IMR-90 (cell line): ENCODE results near the gene MYO5A. TPM values are rescaled to one million over a fixed set of nuclear protein-coding genes. Genes with fewer than 3 reads are reported as not detected.

Experiments used
- ATAC-seq: fragments of 200-7000 bp; cut with Tn5 transposase; 2 replicates; pipeline ENCODE4 v1.9.1; 2020; ENCODE audit warnings: low read depth, mild to moderate bottlenecking, moderate library complexity
- BruUV-seq: library from RNA; stranded (reverse); fragments of 400-500 nt; replicated peaks from 2 replicates; lab custom pipeline; 2021; lab: Mats Ljungman, UMichigan
- CTCF ChIA-PET: fragments of 300-600 bp; formaldehyde crosslinking; extraction: SDS; loops from one replicate; lab custom pipeline; 2021; ENCODE audit warnings: antibody characterized with exemption; lab: Yijun Ruan, JAX
- POLR2A ChIA-PET: fragments of 300-600 bp; sonication (Branson Sonifier 250); formaldehyde crosslinking; loops from one replicate; lab custom pipeline; 2022; ENCODE audit warnings: antibody characterized with exemption; ENCODE audit not compliant: unreplicated experiment; lab: Charles Lee
- DNase-seq: peaks from one replicate; pipeline ENCODE4 v3.0.0; 2013
- H2AFZ ChIP-seq: replicated peaks from 2 replicates; pipeline ENCODE3; 2013; ENCODE audit warnings: low read length, mild to moderate bottlenecking; ENCODE audit not compliant: poor library complexity
- H2AK5ac ChIP-seq: 2 replicates; pipeline ENCODE4 v1.6.1; 2013; ENCODE audit warnings: low read depth, low read length, inconsistent platforms
- H2AK9ac ChIP-seq: replicated peaks from 2 replicates; pipeline ENCODE3; 2013; ENCODE audit warnings: mild to moderate bottlenecking, low read depth, low read length, moderate library complexity; ENCODE audit not compliant: poor library complexity
- H2BK120ac ChIP-seq: 2 replicates; pipeline ENCODE4 v1.6.1; 2013; ENCODE audit warnings: low read depth, low read length, inconsistent platforms
- H2BK15ac ChIP-seq: 3 replicates; pipeline ENCODE4 v1.6.1; 2013; ENCODE audit warnings: low read depth, low read length, inconsistent platforms
- H2BK20ac ChIP-seq: 2 replicates; pipeline ENCODE4 v1.6.1; 2013; ENCODE audit warnings: low read depth, mild to moderate bottlenecking, inconsistent platforms, low read length, moderate library complexity
- H2BK5ac ChIP-seq: 2 replicates; pipeline ENCODE4 v1.6.1; 2013; ENCODE audit warnings: mild to moderate bottlenecking, low read depth, low read length, inconsistent platforms; ENCODE audit not compliant: poor library complexity, severe bottlenecking
- H3K14ac ChIP-seq: replicated peaks from 2 replicates; pipeline ENCODE4 v1.6.1; 2013; ENCODE audit warnings: low read depth, low read length, inconsistent platforms
- H3K18ac ChIP-seq: 2 replicates; pipeline ENCODE4 v1.6.1; 2013; ENCODE audit warnings: low read depth, low read length, control low read depth
- H3K23ac ChIP-seq: 2 replicates; pipeline ENCODE4 v1.6.1; 2013; ENCODE audit warnings: low read depth, low read length, inconsistent platforms
- H3K27ac ChIP-seq: 2 replicates; pipeline ENCODE4 v1.5.1; 2013; ENCODE audit warnings: mild to moderate bottlenecking, control low read depth, low read length; ENCODE audit not compliant: insufficient read depth
- H3K27me3 ChIP-seq: 2 replicates; pipeline ENCODE4 v1.6.1; 2013; ENCODE audit warnings: low read length; ENCODE audit not compliant: control insufficient read depth, insufficient read depth
- H3K36me3 ChIP-seq: 2 replicates; pipeline ENCODE4 v1.6.1; 2013; ENCODE audit warnings: low read length, mixed read lengths; ENCODE audit not compliant: control insufficient read depth, insufficient read depth
- H3K4ac ChIP-seq: 2 replicates; pipeline ENCODE4 v1.6.1; 2013; ENCODE audit warnings: low read depth, low read length, inconsistent platforms
- H3K4me1 ChIP-seq: 2 replicates; pipeline ENCODE4 v1.6.1; 2013; ENCODE audit warnings: low read length, mixed read lengths; ENCODE audit not compliant: control insufficient read depth, insufficient read depth
- H3K4me2 ChIP-seq: 2 replicates; pipeline ENCODE4 v1.6.1; 2013; ENCODE audit warnings: low read depth, mild to moderate bottlenecking, control low read depth, low read length, moderate library complexity
- H3K4me3 ChIP-seq: 2 replicates; pipeline ENCODE4 v1.5.1; 2013; ENCODE audit warnings: low read depth, mild to moderate bottlenecking, control low read depth, low read length, moderate library complexity; ENCODE audit not compliant: insufficient read depth
- H3K56ac ChIP-seq: 2 replicates; pipeline ENCODE4 v1.6.1; 2013; ENCODE audit warnings: low read length, inconsistent platforms; ENCODE audit not compliant: insufficient read depth; ENCODE audit errors: extremely low read depth
- H3K79me1 ChIP-seq, 2 experiments: 2 replicates each; pipeline ENCODE4 v1.6.1; 2013; ENCODE audit warnings: low read length in 2 of 2, inconsistent platforms in 1 of 2, low read depth in 1 of 2
- H3K9ac ChIP-seq: 2 replicates; pipeline ENCODE4 v1.6.1; 2013; ENCODE audit warnings: low read depth, low read length, control low read depth
- H3K9me1 ChIP-seq: 2 replicates; pipeline ENCODE4 v1.6.1; 2013; ENCODE audit warnings: low read length, inconsistent platforms; ENCODE audit not compliant: insufficient read depth
- H3K9me3 ChIP-seq: 2 replicates; pipeline ENCODE4 v1.6.1; 2013; ENCODE audit warnings: low read length; ENCODE audit not compliant: control insufficient read depth, insufficient read depth
- H4K20me1 ChIP-seq: 2 replicates; pipeline ENCODE4 v1.6.1; 2013; ENCODE audit warnings: low read length, inconsistent platforms; ENCODE audit not compliant: insufficient read depth
- H4K5ac ChIP-seq: 2 replicates; pipeline ENCODE4 v1.6.1; 2013; ENCODE audit warnings: mild to moderate bottlenecking, low read depth, low read length, control low read depth
- H4K8ac ChIP-seq, 2 experiments: 2 replicates each; pipeline ENCODE4 v1.6.1; 2013; ENCODE audit warnings: low read depth in 2 of 2, low read length in 2 of 2, control low read depth in 1 of 2, inconsistent platforms in 1 of 2
- H4K91ac ChIP-seq: 2 replicates; pipeline ENCODE4 v1.6.1; 2013; ENCODE audit warnings: low read depth, low read length, inconsistent platforms; ENCODE audit not compliant: insufficient read depth
- MAFK ChIP-seq: IDR thresholded peaks from 2 replicates; pipeline ENCODE4 v1.6.1; 2012; ENCODE audit warnings: low read depth, low read length, improper control_type of control experiment
- MXI1 ChIP-seq: IDR thresholded peaks from 2 replicates; pipeline ENCODE4 v1.6.1; 2012; ENCODE audit warnings: low read depth, mild to moderate bottlenecking, low read length, moderate library complexity, borderline replicate concordance
- POLR2A ChIP-seq: IDR thresholded peaks from 2 replicates; pipeline ENCODE4 v1.6.1; 2012; ENCODE audit warnings: mild to moderate bottlenecking, low read depth, low read length
- RFX5 ChIP-seq: IDR thresholded peaks from 2 replicates; pipeline ENCODE4 v1.8.0; 2012; ENCODE audit warnings: low read depth, mild to moderate bottlenecking, low read length, moderate library complexity
- SMC3 ChIP-seq: fragments of 150-350 bp; IDR thresholded peaks from 2 replicates; pipeline ENCODE4 v1.6.1; 2016; ENCODE audit warnings: low read depth, mild to moderate bottlenecking, antibody characterized with exemption, low read length, moderate library complexity
- WGBS, 2 experiments: methylation state at CpG; one replicate each; pipeline versions ENCODE4 v1.1.5 to v1.1.7; 2013; ENCODE audit warnings: missing lambda C conversion rate in 2 of 2; ENCODE audit not compliant: insufficient read length in 1 of 2; ENCODE audit errors: extremely low coverage in 2 of 2; 5-methylcytosine and 5-hydroxymethylcytosine counted together
- dilution Hi-C: fragments of 300-500 bp; cut with HindIII; formaldehyde crosslinking; loops from one replicate; pipeline ENCODE4 v1.14.3; 2018; ENCODE audit warnings: low sequenced_read_pairs; ENCODE audit not compliant: unreplicated experiment
- in situ Hi-C: fragments of 300-500 bp; cut with MboI; formaldehyde crosslinking; loops from 3 replicates; pipeline ENCODE4 v1.14.3; 2019; ENCODE audit warnings: low sequenced_read_pairs, inconsistent platforms, mixed read lengths
- intact Hi-C: fragments of 100-400 bp; cut with micrococcal nuclease; formaldehyde crosslinking; loops from 2 replicates; pipeline ENCODE4 v1.10.0; 2022
- polyA plus RNA-seq, 3 experiments: library from polyadenylated mRNA; depleted of rRNA; stranded (reverse); fragments of >200 nt; gene quantifications; 2 replicates each; pipeline ENCODE4 v1.2.3, GENCODE V29; 2012; ENCODE audit warnings: low replicate concordance in 1 of 3
- total RNA-seq: library from RNA; depleted of rRNA; stranded (reverse); fragments of >200 nt; gene quantifications from 2 replicates; pipeline ENCODE4 v1.2.3, GENCODE V29; 2012
- TF ChIP-seq, protein P1 (sequence below): conservative IDR thresholded peaks from 2 replicates; pipeline ENCODE4 v1.5.1; 2012; ENCODE audit warnings: mild to moderate bottlenecking, low read depth, low read length, improper control_type of control experiment
- TF ChIP-seq, protein P2 (sequence below): fragments of 150-350 bp; IDR thresholded peaks from 2 replicates; pipeline ENCODE4 v1.6.1; 2016; ENCODE audit warnings: low read depth, mild to moderate bottlenecking, low read length, moderate library complexity, borderline replicate concordance

Gene MYO5A
- total and polyA plus RNA-seq, 2 of the 4 experiments (the other 2 are of a cell fraction) = 19.4 to 69.2 TPM

- Histone ChIP-seq H2BK120ac (no peak overlapping the region), H3K4me3 (no peak overlapping the region), H4K20me1 (no peaks in the 10 kb centered on the region), H3K9me3 (no peaks in the 10 kb centered on the region), H3K23ac (no peak overlapping the region), H3K56ac (no peak overlapping the region), H3K4ac (no peak overlapping the region), H4K8ac (no peak overlapping the region), H2BK5ac (no peak overlapping the region), H3K4me1 (no peaks in the 10 kb centered on the region; the same call in 1 of the 2 replicates), H3K27me3 (no peaks in the 10 kb centered on the region), H3K9me1 (peaks cover 5% of the 10 kb centered on the region; the same call in 1 of the 2 replicates), H3K14ac (no peak overlapping the region), H3K4me2 (no peak overlapping the region), H2BK20ac (no peak overlapping the region), H3K9ac (no peak overlapping the region), H4K5ac (no peak overlapping the region), H2AK5ac (no peak overlapping the region), H3K79me1 (0 out of 4 replicates have a peak, but pooled peaks cover 0 to 4% of the 10 kb centered on the region in 2 experiments), H2BK15ac (no peak overlapping the region), H2AK9ac (no peak overlapping the region), H2AFZ (no peak overlapping the region), H3K36me3 (peaks cover 4% of the 10 kb centered on the region; the same call in 1 of the 2 replicates), H3K27ac (no peak overlapping the region), H4K91ac (no peak overlapping the region), H3K18ac (no peak overlapping the region)
- POLR2A ChIA-PET = no interaction called here
- intact Hi-C loops = no loop called here
- dilution Hi-C loops = no loop called here
- TF ChIP-seq RFX5 (no peak), POLR2A (no peak), SMC3 (no peak), MXI1 (0 out of 2 replicates have a peak, but pooled peaks have one; percentile 23), MAFK (peak; percentile 39; the same call in 1 of the 2 replicates)
- TF ChIP-seq, protein P1, sequence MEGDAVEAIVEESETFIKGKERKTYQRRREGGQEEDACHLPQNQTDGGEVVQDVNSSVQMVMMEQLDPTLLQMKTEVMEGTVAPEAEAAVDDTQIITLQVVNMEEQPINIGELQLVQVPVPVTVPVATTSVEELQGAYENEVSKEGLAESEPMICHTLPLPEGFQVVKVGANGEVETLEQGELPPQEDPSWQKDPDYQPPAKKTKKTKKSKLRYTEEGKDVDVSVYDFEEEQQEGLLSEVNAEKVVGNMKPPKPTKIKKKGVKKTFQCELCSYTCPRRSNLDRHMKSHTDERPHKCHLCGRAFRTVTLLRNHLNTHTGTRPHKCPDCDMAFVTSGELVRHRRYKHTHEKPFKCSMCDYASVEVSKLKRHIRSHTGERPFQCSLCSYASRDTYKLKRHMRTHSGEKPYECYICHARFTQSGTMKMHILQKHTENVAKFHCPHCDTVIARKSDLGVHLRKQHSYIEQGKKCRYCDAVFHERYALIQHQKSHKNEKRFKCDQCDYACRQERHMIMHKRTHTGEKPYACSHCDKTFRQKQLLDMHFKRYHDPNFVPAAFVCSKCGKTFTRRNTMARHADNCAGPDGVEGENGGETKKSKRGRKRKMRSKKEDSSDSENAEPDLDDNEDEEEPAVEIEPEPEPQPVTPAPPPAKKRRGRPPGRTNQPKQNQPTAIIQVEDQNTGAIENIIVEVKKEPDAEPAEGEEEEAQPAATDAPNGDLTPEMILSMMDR = no peak
- TF ChIP-seq, protein P2, sequence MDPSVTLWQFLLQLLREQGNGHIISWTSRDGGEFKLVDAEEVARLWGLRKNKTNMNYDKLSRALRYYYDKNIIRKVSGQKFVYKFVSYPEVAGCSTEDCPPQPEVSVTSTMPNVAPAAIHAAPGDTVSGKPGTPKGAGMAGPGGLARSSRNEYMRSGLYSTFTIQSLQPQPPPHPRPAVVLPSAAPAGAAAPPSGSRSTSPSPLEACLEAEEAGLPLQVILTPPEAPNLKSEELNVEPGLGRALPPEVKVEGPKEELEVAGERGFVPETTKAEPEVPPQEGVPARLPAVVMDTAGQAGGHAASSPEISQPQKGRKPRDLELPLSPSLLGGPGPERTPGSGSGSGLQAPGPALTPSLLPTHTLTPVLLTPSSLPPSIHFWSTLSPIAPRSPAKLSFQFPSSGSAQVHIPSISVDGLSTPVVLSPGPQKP = no peak
- 20% methylated on average over 1 of the region's 6 CpGs; no CpG with 5 or more reads in 1 of the 2 experiments for WGBS, 2 experiments
- ATAC-seq (peak; percentile 69), DNase-seq (peak; percentile 45)
- in situ Hi-C loops = no loop called here
- CTCF ChIA-PET = interaction anchor here (1.4 kb wide), 1 partner anchor 25 kb away, joined by 3 read pairs; no protein-coding TSS in a partner anchor
- no TSS peak for BruUV-seq
These were observed 136.5 kb downstream of the MYO5A start for GRCh38 chr15:52392008-52392687.
